GM10847 (cell line): Measurements from ENCODE around the gene HJV.

ENCODE experiments used
- POLR2A ChIP-seq: IDR thresholded peaks from 2 replicates; pipeline ENCODE4 v1.6.1; 2011; ENCODE audit not compliant: insufficient read length; ENCODE audit errors: extremely low read depth

Gene HJV

DNA sequence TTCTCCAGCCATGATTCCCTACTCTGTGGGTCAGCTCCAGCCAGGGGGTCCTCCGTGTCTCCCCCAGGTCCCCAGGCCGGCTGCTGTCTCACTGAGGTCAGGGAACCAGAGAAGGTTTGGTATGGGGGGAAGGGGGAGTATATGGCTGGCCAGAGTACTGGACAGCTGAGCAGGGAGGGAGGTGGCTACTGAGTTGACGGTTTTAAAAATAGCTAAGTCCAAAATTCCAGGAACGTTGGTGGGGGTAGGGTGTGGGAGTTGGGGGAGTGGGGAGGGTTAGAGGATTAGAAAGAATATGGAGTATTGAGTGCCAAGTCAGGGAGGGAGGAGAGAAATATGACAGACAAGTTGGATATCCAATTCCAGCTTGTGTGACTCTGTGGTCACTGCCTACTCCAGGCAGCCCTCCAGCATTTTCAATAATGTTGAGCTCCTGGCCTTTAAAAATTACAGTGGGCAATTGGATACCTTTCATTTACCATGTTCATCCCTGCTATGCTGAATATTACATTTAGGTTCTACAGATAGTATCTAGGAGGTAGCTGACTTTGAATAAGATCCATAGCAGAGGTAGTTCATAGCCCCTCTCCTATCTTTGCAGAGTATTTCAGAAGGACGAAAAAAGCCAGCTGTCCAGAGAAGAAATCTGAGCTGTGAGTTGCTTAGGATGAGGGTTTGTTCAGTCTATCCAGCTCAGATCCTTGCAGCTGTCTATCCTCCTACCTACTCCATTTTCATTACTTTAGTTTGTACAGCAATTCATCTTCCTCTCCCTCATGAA is at the start of gene HJV:
HJV (minus strand) TSS at position 114 of the 781 bp plus-strand sequence. CDS start 1,504 bp downstream, outside the sequence.
- no peak for TF ChIP-seq POLR2A

- peak; percentile 96 for TF ChIP-seq POLR2A
These were observed 30.5 kb upstream of the HJV start for GRCh38 chr1:146051852-146052676.

GRCh38 chr1:146051452-146051851 is 29.9 kb upstream of the HJV start:
- no peak for TF ChIP-seq POLR2A

DNA sequence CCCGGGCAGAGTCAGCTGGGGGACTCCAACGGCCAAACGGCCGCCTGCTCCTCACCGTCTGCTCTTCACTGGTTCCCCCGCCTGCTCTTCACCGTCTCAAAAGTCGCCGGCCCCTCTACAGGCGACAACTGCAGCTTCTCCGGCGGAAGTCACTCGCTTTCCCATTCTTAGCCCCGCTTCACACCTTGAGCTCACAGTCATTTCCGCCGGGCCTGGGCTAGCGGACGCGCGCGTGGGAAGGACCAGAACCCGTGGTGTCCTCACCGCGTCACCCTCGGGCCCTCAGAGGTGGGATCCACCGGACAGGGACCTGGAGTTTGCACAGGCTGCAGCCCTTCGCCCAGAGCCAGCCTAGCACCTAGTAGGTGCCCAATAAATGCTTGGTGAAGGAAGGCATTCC is 27.9 kb upstream of the HJV start:
- no peak for TF ChIP-seq POLR2A

DNA sequence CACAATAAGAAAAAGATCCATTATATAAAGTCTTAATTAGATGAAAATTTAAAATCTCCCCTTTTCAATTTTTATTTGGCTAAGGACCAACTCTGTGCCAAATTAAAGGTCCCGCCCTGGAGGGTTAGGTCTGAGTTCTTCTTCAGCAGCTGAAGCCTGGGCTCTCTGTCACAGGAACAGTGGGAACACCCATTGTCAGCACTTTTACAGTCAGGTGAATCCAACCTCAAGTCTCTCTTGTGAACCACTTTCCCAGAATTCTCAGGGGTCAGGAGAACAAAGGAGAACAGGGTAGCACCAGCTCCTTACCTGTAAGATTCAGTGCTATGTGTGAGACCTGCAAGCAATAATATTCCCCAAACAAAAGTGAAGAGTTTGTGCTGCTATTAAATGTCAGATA is 25.1 kb upstream of the HJV start:
- no peak for TF ChIP-seq POLR2A

GRCh38 chr1:146039844-146040194 is 18.3 kb upstream of the HJV start:
- no peak for TF ChIP-seq POLR2A

DNA sequence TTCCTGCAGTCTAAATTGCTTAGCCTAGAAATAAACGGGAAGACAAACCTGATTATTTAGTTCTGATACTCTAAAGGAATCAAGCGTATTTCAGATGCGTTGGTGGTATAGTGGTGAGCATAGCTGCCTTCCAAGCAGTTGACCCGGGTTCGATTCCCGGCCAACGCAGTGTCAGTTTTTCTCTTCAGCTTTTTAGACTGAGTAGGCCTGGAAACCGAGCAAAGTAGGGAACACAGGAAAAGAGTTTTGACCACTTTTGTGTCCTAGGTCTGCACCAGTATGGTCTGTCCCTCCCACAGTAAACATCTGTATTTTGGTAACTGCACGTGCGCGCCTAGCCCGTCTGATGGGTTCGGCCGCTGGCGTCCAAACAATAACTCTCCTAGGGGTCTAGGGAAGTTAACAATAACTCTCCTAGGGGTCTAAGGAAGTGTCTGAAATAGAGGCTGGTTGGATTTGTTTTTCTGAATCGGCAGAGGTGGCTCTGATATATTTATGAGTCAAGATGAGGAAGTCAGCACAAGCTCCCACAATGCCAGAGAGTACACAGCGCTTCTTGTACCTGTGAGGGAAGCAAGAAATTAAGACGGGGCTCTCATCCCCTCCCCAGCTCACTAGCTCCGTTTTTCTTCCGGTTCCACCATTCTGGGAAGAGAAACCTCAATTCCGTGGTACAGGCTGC is 15.6 kb upstream of the HJV start:
- no peak for TF ChIP-seq POLR2A

GRCh38 chr1:146036241-146036964 is 14.9 kb upstream of the HJV start:
- no peak for TF ChIP-seq POLR2A

DNA sequence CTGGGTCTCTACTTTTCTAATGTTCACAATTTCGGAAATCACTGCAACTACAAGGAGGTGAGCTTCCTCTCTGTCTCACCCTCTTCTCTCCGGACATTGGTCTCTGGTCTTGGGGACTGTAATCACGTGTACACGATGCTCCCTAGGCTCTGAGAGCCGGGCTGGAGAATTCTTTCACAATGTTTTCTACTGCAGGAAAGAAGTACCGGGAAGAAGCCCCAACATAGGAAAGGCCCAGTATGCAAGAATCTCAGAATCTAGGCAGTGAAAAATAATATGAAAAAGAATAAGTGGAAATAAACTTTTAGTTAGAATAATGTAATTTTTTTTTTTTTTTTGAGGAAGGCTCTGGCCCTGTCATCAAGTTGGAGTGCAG is 13.5 kb upstream of the HJV start:
- TF ChIP-seq POLR2A = no peak

DNA sequence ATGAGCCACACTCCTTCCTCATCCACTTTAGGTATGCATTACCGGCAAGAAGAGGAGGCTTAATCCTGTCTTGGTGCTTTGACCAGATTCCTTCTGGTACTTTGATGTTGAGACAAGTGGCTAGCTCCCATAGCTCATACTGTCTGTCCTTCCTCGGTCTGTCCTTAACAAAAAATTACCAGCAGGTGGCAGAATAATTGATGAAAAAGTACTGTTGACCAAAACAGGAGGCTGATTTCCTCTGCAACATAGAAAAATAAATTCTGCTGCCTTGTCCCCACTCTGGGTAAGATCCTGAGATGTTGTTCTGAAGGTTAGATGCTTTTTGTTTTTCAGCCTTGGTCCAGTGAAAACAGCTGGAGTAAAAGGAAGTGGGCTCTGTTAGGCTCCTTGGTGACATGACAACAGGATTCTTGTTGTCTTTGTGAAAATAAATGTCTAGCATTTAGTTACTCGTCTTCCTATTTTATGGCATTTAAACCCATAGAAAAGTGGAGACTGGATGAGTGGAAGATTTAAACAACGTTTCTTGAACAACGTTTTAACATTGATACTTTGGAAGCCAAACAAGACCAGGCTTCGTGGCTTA is 11.2 kb upstream of the HJV start:
- no peak for TF ChIP-seq POLR2A

DNA sequence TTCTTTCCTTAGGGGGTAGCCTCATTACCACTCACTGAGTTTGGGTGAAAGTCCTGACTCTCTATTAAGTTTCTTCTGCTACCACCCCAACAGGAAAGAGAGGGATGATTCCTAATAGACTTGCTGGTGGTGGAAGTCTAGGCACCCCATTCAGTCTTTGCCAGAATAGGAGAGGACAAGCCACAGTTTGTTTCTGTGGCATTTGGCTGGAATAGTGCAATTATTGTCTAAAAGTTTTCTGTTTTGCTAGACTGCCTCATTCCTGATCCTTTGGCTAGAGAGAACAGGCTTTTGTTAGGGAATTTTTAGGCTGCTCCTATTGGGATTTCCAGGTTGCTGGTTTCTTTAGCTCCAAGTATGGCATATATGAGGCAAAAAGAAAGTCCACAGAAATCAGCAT is 9.9 kb upstream of the HJV start:
- TF ChIP-seq POLR2A = no peak

GRCh38 chr1:146029117-146029516 is 7.6 kb upstream of the HJV start:
- no peak for TF ChIP-seq POLR2A

DNA sequence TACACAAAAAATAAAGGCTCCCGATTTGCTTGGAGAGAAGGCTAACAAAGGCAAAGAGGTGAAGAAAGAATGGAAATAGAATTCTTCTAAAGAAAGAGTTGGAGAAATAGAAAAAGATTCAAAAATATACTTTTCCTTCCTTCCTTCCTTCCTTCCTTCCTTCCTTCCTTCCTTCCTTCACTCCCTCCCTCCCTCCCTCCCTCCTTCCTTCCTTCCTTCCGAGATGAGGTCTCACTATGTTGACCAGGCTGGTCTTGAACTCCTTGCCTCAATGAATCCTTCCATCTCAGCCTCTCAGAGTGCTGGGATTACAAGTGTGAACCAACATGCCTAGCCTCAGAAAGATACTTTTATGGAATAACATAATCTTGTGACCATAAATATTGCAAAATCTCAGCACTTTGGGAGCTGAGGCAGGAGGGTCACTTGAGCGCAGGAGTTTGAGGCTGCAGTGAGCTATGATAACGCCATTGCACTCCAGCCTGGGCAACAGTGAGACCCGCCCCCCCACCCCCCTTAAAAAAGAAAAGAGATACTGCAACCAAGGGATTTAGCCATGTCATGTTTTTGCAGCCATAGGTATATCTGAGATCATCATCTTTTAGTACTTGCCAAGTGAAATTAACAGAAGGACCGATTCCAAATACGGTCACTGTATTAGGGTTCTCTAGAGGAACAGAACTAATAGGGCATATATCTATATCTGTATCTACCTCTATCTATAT is 1.0 kb upstream of the HJV start:
- TF ChIP-seq POLR2A = no peak

DNA sequence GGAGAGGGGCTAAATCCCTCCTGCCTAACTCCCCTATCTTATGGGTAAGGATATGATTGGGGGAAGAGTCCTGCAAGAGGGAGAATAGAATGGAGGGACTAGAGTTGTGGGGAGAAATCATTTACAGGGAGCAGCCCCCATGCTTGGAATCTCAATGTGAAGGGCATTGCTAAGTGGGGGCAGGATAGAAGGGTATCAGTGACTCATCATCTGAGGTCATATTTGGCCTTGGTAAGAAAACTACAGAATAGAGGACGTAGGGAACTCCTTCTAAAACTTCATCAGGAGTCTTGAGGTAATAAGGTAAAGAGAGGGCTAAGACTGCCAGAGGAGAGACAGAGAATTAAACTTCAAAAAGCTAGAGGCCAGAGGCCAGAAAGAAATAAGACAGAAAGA is 487 bp downstream of the HJV start:
- no peak for TF ChIP-seq POLR2A
